Stomach smooth muscle (tissue), 2 donors: ENCODE results near the gene TRPV4.

Experiments
- H3K27ac ChIP-seq: one replicate; pipeline ENCODE4 v1.7.0; 2013; ENCODE audit warnings: mild to moderate bottlenecking, low read length, inconsistent platforms
- H3K27me3 ChIP-seq, 2 donors: one replicate each; pipeline ENCODE4 v1.7.0; 2013; ENCODE audit warnings: low read length in 2 of 2; ENCODE audit not compliant: insufficient read depth in 2 of 2, control insufficient read depth in 1 of 2
- H3K36me3 ChIP-seq, 2 donors: one replicate each; pipeline ENCODE4 v1.7.0; 2013; ENCODE audit warnings: low read length in 2 of 2; ENCODE audit not compliant: control insufficient read depth in 2 of 2, insufficient read depth in 2 of 2
- H3K4me1 ChIP-seq: one replicate; pipeline ENCODE4 v1.7.0; 2013; ENCODE audit warnings: low read length; ENCODE audit not compliant: control insufficient read depth, insufficient read depth
- H3K4me3 ChIP-seq, 2 donors: one replicate each; pipeline ENCODE4 v1.7.0; 2013; ENCODE audit warnings: low read length in 2 of 2
- H3K9ac ChIP-seq, 2 donors: one replicate each; pipeline ENCODE4 v1.7.0; 2013; ENCODE audit warnings: low read length in 2 of 2, mild to moderate bottlenecking in 1 of 2
- H3K9me3 ChIP-seq, 2 donors: one replicate each; pipeline ENCODE4 v1.7.0; 2013; ENCODE audit warnings: low read length in 2 of 2; ENCODE audit not compliant: control insufficient read depth in 2 of 2
- donor health status: healthy.
- donor health status: Pancreatic carcinoma.

Gene TRPV4

DNA sequence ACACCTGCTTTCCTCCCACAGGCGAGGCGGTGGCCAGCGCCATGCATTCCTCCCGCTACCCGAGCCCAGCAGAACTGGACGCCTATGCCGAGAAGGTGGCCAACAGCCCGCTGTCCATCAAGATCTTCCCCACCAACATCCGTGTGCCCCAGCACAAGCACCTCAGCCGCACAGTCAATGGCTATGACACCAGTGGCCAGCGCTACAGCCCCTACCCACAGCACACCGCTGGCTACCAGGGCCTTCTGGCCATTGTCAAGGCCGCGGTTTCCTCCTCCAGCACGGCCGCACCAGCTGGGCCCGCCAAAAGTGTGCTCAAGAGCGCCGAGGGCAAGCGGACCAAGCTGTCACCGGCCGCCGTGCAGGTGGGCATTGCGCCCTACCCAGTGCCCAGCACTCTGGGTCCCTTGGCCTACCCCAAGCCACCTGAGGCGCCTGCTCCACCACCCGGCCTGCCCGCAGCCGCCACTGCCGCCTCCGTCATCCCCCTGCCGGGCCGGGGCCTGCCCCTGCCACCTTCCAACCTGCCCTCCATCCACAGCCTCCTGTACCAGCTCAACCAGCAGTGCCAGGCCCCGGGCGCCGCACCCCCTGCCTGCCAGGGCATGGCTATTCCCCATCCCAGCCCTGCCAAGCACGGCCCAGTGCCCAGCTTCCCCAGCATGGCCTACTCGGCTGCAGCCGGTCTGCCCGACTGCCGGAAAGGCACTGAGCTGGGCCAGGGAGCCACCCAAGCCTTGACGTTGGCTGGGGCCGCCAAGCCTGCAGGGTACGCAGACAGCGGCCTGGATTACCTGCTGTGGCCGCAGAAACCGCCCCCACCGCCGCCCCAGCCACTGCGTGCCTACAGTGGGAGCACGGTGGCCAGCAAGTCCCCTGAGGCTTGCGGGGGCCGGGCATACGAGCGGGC is 65.0 kb downstream of the TRPV4 start:
- H3K9me3 ChIP-seq, result peaks cover 0 to 3% of the 10 kb centered on the region in 2 donors
- no peak overlapping the region for H3K9ac ChIP-seq
- no peak overlapping the region for H3K27ac ChIP-seq
- no peaks in the 10 kb centered on the region for H3K36me3 ChIP-seq
- H3K27me3 ChIP-seq, result peaks cover 0 to 3% of the 10 kb centered on the region in 2 donors
- peaks cover 4% of the 10 kb centered on the region for H3K4me1 ChIP-seq
- no peak overlapping the region for H3K4me3 ChIP-seq

DNA sequence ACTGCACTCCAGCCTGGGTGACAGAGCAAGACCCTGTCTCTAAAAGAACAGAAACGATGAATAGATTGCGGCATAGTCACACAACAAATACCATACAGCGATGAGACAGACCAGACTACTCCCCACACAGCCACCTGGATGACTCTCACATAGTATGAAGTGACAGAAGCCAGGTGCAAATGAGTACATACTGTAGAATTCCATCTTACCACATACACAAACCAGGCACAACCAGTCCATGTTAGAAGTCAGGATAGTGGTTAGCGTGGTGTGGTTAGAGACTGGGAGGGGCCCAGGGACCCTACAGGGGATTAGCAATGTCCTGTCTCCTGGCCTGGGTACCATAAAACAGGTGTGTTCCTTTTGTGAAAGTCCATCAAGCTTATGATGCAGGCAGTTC is 65.7 kb downstream of the TRPV4 start:
- H3K9ac ChIP-seq, result no peak overlapping the region
- H3K27ac ChIP-seq, result no peak overlapping the region
- peaks cover 0 to 3% of the 10 kb centered on the region in 2 donors for H3K27me3 ChIP-seq
- no peaks in the 10 kb centered on the region for H3K36me3 ChIP-seq
- H3K9me3 ChIP-seq, result peaks cover 0 to 7% of the 10 kb centered on the region in 2 donors
- H3K4me1 ChIP-seq, result no peaks in the 10 kb centered on the region
- no peak overlapping the region for H3K4me3 ChIP-seq

DNA sequence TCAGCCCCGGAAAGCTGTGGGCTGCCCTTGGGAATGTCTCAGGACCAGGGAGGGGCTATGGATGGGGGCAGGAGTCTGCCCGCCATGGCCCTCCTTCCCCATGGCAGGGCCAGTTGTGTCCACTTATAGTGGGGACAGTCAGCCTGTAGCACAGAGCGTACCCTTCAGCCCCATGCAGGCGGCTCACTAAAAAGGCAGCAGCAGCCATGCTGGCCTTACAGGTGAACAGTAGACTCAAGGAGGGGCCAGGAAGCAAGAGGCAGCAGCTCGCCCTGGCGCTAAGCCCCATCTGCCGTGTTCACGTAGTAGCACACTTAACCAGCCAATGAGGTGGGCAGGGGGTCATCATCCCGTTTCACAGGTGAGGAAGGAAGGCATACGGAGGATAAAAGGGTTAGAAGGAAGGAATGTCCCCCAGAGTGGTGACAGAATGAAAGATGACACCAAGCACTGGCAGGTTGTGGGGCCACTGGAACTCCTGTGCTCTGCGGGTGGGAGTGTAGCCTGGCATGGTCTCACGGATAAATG is 66.9 kb downstream of the TRPV4 start:
- no peak overlapping the region for H3K27ac ChIP-seq
- H3K4me3 ChIP-seq, result no peak overlapping the region
- H3K36me3 ChIP-seq, result no peaks in the 10 kb centered on the region
- H3K9ac ChIP-seq, result no peak overlapping the region
- no peaks in the 10 kb centered on the region for H3K4me1 ChIP-seq
- peaks cover 0 to 7% of the 10 kb centered on the region in 2 donors for H3K9me3 ChIP-seq
- peaks cover 0 to 3% of the 10 kb centered on the region in 2 donors for H3K27me3 ChIP-seq

DNA sequence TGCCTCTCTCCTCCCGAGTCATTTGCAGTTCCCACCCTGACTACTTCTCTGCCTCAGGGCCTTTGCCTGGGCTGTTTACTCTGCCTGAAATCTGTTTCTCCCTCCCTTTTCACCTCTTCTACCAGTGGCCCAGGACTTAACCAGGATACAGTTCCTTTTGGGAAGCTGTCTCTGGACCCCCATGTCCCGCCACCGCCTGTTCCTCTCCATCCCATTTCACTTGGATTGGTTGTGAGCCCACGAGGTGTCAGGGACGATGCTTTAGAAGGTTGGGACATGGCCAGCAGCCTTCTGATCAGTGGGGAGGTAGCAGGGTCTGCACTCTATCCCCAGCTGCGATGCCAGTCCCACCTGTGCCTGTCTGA is 67.8 kb downstream of the TRPV4 start:
- Histone ChIP-seq H3K27ac (no peak overlapping the region), H3K36me3 (no peaks in the 10 kb centered on the region), H3K4me3 (no peak overlapping the region), H3K9ac (no peak overlapping the region), H3K9me3 (peaks cover 0 to 7% of the 10 kb centered on the region in 2 donors), H3K27me3 (peaks cover 0 to 3% of the 10 kb centered on the region in 2 donors), H3K4me1 (no peaks in the 10 kb centered on the region)

DNA sequence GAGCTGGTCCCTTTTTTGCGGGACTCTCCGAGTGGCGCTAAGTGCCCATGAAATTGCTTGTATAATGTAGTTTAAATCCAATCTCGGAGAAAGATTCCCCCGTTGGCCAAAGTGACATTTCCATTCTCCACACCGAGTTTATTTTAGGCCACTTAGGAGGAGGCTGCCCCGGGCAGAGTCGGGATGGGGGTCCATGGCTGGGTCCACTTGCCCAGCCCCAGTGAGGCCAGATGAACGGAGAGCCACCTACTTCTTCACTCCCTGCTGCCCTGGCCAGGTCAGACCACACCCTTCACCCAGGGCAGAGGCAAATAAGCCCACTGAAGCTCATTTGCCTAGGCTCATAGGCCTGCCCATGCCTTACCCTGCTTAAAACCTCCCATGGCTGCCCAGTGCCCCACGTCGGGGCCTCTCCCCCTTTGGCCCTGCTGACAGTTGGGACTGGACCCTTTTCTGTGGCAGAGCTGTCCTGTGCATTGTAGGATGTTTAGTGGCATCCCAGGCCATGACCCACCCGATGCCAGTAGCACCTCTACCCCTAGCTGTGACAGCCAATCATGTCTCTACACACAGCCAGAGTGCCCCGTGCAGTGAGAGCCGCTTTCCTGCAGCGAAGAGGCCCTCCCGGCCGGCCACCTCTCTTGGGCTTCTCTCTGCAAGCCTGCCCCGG is 68.3 kb downstream of the TRPV4 start:
- Histone ChIP-seq H3K4me1 (peaks cover 2% of the 10 kb centered on the region), H3K27ac (no peak overlapping the region), H3K36me3 (no peaks in the 10 kb centered on the region), H3K4me3 (no peak overlapping the region), H3K9ac (no peak overlapping the region), H3K27me3 (peaks cover 0 to 3% of the 10 kb centered on the region in 2 donors), H3K9me3 (peaks cover 0 to 7% of the 10 kb centered on the region in 2 donors)

DNA sequence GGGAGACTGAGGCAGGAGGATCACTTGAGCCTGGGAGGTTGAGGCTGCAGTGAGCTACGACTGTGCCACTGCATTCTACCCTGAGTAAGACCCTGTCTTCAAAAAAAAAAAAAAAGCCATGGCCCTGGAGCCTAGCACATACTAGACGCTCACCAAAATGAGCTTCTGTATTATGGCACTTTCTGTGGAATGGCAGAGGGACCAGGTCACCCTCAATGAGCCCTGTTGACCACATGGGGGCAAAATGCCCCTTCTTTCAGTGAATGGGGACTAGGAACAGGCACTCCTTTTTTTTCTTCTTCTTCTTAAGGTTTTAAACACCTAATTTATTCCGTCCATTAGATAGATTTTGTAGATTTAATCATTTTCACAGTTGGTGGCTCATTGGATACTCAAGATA is 69.1 kb downstream of the TRPV4 start:
- H3K4me3 ChIP-seq, result no peak overlapping the region
- no peaks in the 10 kb centered on the region for H3K36me3 ChIP-seq
- peaks cover 0 to 7% of the 10 kb centered on the region in 2 donors for H3K9me3 ChIP-seq
- no peak overlapping the region for H3K9ac ChIP-seq
- no peak overlapping the region for H3K27ac ChIP-seq
- peaks cover 4% of the 10 kb centered on the region for H3K4me1 ChIP-seq
- H3K27me3 ChIP-seq, result peaks cover 0 to 3% of the 10 kb centered on the region in 2 donors

DNA sequence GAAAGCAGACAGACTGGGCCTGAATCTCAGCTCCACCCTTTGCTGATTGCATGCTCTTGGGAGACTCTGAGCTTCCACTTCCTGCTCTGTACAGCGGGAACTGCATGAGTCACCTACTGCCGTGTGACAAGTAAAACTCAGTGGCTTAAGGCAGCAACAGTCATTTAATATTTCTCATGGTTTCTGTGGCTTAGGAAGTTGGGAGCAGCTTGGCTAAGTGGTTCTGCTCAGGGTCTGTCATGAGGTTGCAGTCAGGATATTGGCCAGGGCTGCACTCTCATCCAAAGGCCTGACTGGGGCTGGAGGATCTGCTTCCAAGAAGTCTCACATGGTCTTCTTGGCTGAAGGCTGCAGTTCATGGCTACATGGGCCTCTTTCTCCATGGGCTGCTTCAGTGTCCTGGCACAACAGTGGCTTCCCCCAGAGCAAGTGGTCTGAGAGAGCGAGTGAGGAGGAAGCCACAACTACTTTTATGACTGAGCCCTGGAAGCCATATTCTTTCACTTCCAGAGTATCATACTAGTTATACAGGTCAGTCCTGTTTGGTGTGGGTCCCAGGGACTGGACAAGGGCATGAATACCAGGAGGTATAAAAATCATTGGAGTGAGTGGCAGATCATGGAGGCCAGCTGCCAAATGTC is 69.9 kb downstream of the TRPV4 start:
- Histone ChIP-seq H3K27me3 (peaks cover 0 to 3% of the 10 kb centered on the region in 2 donors), H3K27ac (no peak overlapping the region), H3K36me3 (no peaks in the 10 kb centered on the region), H3K4me3 (no peak overlapping the region), H3K9ac (no peak overlapping the region), H3K9me3 (peaks cover 0 to 7% of the 10 kb centered on the region in 2 donors), H3K4me1 (peaks cover 4% of the 10 kb centered on the region)

DNA sequence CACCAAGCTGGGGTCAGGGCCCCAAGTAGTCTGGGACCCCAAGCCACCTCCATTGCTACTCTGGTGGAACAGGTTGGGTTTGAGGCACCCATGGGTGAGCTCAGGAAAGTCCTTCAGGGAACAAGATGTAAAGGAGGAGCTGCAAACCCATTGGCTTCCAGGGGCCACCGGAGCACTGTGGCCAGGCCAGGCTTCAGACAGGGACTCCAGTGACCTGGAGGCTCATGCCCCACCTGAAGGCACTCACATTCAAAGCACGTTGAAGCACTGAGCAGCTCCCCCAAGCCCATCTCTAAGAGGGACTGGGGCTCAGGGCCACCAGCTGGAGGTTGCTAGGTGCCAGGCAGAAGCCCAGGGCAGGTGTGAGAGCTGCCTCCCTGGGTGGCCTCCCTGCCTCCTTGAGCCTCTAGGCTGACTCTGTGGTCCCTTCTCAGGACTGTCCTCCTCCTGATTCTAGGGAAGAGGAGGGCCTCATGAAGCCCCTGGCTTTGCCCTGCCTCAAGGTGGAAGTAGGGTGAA is 70.5 kb downstream of the TRPV4 start:
- no peaks in the 10 kb centered on the region for H3K36me3 ChIP-seq
- H3K27ac ChIP-seq, result no peak overlapping the region
- peaks cover 0 to 7% of the 10 kb centered on the region in 2 donors for H3K9me3 ChIP-seq
- H3K27me3 ChIP-seq, result peaks cover 0 to 7% of the 10 kb centered on the region in 2 donors
- H3K4me1 ChIP-seq, result peaks cover 4% of the 10 kb centered on the region
- no peak overlapping the region for H3K4me3 ChIP-seq
- no peak overlapping the region for H3K9ac ChIP-seq

DNA sequence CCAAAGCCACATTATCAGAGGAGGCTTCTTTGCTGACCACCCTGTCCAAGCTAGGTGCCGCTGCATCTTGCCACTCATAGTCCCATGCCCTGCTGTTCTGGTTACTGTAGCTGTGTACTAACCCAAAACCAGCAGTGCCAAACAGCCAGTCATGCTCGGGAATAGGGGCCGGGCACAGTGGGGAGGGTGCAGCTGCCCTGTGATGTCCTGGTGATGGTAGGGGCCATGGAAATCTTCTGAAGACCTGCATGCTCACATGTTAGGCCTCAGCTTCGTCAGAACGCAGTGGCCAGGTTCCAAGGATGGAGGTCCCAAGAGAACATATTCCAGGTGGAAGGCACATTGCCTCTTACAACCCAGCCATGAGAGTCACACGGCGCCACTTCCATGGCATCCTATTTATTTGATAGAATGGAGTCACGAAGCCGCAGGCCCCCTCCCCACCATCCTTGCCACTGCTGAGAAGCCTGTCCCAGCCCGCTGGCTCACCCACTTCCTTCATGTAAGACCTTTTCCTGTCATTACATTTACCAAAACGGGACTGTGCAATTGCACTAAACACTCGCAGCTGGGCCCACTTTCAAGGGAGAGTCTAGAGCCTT is 71.0 kb downstream of the TRPV4 start:
- H3K27me3 ChIP-seq, result peaks cover 0 to 7% of the 10 kb centered on the region in 2 donors
- H3K9me3 ChIP-seq, result peaks cover 0 to 7% of the 10 kb centered on the region in 2 donors
- no peak overlapping the region for H3K27ac ChIP-seq
- H3K36me3 ChIP-seq, result no peaks in the 10 kb centered on the region
- no peak overlapping the region for H3K9ac ChIP-seq
- H3K4me1 ChIP-seq, result peaks cover 4% of the 10 kb centered on the region
- H3K4me3 ChIP-seq, result no peak overlapping the region
